ENCODE results near the gene ONECUT3. TPM values are rescaled to one million over a fixed set of nuclear protein-coding genes. Genes with fewer than 3 reads are reported as not detected.

Gene ONECUT3
- total and polyA plus RNA-seq, 2 donors (not counting 3 experiments of a cell fraction or from before 2014, with no cell fraction given) = not detected

- intact Hi-C loops (cut with micrococcal nuclease) = loop anchor here (5.0 kb wide), 1 partner anchor 147 kb away; no protein-coding TSS in a partner anchor
- H2AFZ ChIP-seq (ENCODE audit: low read depth, low read length) = no peak overlapping the region
- no peak overlapping the region for H3K9ac ChIP-seq (replicated peaks; ENCODE audit: extremely low read depth, insufficient read depth, low read length)
- peaks cover 27 to 36% of the 10 kb centered on the region in 2 experiments for H3K27me3 ChIP-seq (ENCODE audit: control insufficient read depth in 2 of 2, insufficient read depth in 2 of 2, low read length in 2 of 2)
- H3K9me1 ChIP-seq (replicated peaks; ENCODE audit: control insufficient read depth, extremely low read depth, insufficient read depth, low read length) = no peaks in the 10 kb centered on the region
- FAIRE-seq = no peak
- dilution Hi-C loops (cut with MboI; ENCODE audit: extremely low pct_ligation_motif_present, low sequenced_read_pairs) = no loop called here
- POLR2A ChIA-PET = no interaction called here
- no peaks in the 10 kb centered on the region for H3K36me3 ChIP-seq (ENCODE audit: control insufficient read depth in 2 of 2, extremely low read depth in 1 of 2, insufficient read depth in 2 of 2, low read length in 2 of 2)
- H3K79me2 ChIP-seq (ENCODE audit: control insufficient read depth, insufficient read depth, low read length) = no peaks in the 10 kb centered on the region
- H4K20me1 ChIP-seq (replicated peaks; ENCODE audit: control insufficient read depth, extremely low read depth, insufficient read depth, low read length) = no peaks in the 10 kb centered on the region
- BruUV-seq (replicated peaks) = no TSS peak
- no peak for DNase-seq (ENCODE audit: low read depth, low spot score)
- H3K4me3 ChIP-seq (replicated peaks in 1 of 3; ENCODE audit: insufficient read depth in 1 of 3, low read depth in 1 of 3, low read length in 3 of 3) = no peak overlapping the region
- no peak overlapping the region for H3K27ac ChIP-seq (ENCODE audit: insufficient read depth, low read depth, low read length)
- no peaks in the 10 kb centered on the region for H3K9me3 ChIP-seq (replicated peaks; ENCODE audit: control insufficient read depth, insufficient read depth, low read length)
- TF ChIP-seq FOS (IDR thresholded peaks at IDR 0.05; ENCODE audit: borderline replicate concordance, insufficient read depth, low read length) (no peak), POLR2AphosphoS5 (IDR thresholded peaks at IDR 0.05; ENCODE audit: insufficient read depth, low read depth, low read length) (no peak), MYC (IDR thresholded peaks at IDR 0.05; ENCODE audit: low read depth, low read length) (no peak), GATA2 (IDR thresholded peaks at IDR 0.05; ENCODE audit: insufficient read depth, insufficient read length, low read depth, low read length) (no peak), EZH2 (IDR thresholded peaks at IDR 0.05; ENCODE audit: borderline replicate concordance, low read depth, low read length, severe bottlenecking) (no peak), CTCF (IDR thresholded peaks at IDR 0.05; ENCODE audit: extremely low read depth in 1 of 2, insufficient read depth in 1 of 2, low read depth in 1 of 2, low read length in 2 of 2) (no peak)
- CTCF ChIA-PET = interaction anchor here (0.9 to 4.6 kb wide), 4 partner anchors 10 to 224 kb away, joined by 3 to 29 read pairs (median 14); no protein-coding TSS in a partner anchor
- no peaks in the 10 kb centered on the region for H3K4me1 ChIP-seq (ENCODE audit: control insufficient read depth, extremely low read depth, insufficient read depth, low read length)
- no peak overlapping the region for H3K4me2 ChIP-seq (ENCODE audit: insufficient read depth, low read length)
These were observed 16.3 kb downstream of the ONECUT3 start for GRCh38 chr19:1769645-1769985.
